ENCODE measurements around the gene RNF187. TPM values are rescaled to one million over a fixed set of nuclear protein-coding genes. Genes with fewer than 3 reads are reported as not detected.

Gene RNF187
- total and polyA plus RNA-seq, 10 of the 15 experiments (the other 5 are each of a cell fraction or from before 2014, with no cell fraction given), result 2.6 to 116 (median 29.5) TPM

DNA sequence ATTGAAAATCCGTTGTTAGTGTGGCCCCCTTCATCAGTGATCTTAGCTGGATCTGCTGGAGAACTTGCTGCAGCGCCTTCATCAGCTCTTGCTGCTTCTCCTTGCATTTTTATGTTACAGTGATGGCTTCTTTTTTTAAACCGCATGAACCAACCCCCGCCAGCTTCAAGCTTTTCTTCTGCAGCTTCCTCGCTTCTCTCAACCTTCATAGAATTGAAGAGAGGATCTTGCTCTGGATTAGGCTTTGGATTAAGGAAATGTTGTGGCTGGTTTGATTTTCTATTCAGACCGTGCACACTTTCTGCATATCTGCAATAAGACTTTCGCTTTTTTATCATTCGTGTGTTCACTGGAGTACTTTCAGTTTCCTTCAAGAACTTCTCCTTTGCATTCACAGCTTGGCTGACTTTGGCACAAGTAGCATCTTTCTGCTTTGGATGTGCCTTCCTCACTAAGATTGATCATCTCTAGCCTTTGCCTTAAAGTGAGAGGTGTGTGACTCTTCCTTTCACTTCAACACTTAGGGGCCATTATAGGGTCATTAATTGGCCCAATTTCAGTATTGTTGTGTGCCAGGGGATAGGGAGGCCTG, 13.1 kb downstream of the RNF187 start:
- Histone ChIP-seq H4K20me1 (ENCODE audit: control insufficient read depth, insufficient read depth) (no peaks in the 10 kb centered on the region), H3K36me3 (ENCODE audit: control insufficient read depth in 2 of 2, insufficient read depth in 2 of 2, low read length in 1 of 2) (no peaks in the 10 kb centered on the region; a peak in 1 of 4 replicates), H3K4me2 (ENCODE audit: control insufficient read depth, insufficient read depth) (peak overlapping the region; percentile 82), H3K27me3 (replicated peaks in 1 of 2; ENCODE audit: control insufficient read depth in 2 of 2, insufficient read depth in 2 of 2, low read length in 1 of 2) (no peaks in the 10 kb centered on the region), H3K79me2 (ENCODE audit: control insufficient read depth, insufficient read depth, low read length) (no peaks in the 10 kb centered on the region), H3K4me3 (0 out of 2 replicates have a peak overlapping the region, but pooled peaks have one; percentile 7), H3K27ac (ENCODE audit: control insufficient read depth, insufficient read depth) (no peak overlapping the region), H3K9me3 (replicated peaks; ENCODE audit: control insufficient read depth, insufficient read depth, low read length) (no peaks in the 10 kb centered on the region), H3K9ac (ENCODE audit: control insufficient read depth, insufficient read depth, low read length) (0 out of 2 replicates have a peak overlapping the region, but pooled peaks have one; percentile 5), H2AFZ (ENCODE audit: control insufficient read depth, low read depth, low read length) (no peak overlapping the region; the same call in none of the 2 replicates), H3K4me1 (ENCODE audit: control insufficient read depth, insufficient read depth, low read length) (peaks cover 19% of the 10 kb centered on the region)
- no TSS peak for BruUV-seq (replicated peaks)
- RAD21 ChIA-PET (ENCODE audit: unreplicated experiment), result interaction anchor here (1.0 to 1.3 kb wide), 2 partner anchors 14 to 271 kb away, joined by 3 to 4 read pairs; no protein-coding TSS in a partner anchor
- peak; percentile 48 for ATAC-seq
- CTCF ChIA-PET, result interaction anchor here (0.5 to 3.3 kb wide), 18 partner anchors 11 to 982 kb away, joined by 3 to 24 read pairs (median 4); partner anchors contain the start of gene RNF187
- POLR2A ChIA-PET, result interaction anchor here (0.8 to 1.6 kb wide), 2 partner anchors 10 to 14 kb away, joined by 3 to 4 read pairs; no protein-coding TSS in a partner anchor
- no peak for FAIRE-seq
- SMC1A ChIA-PET (ENCODE audit: uncharacterized antibody, unreplicated experiment), result interaction anchor here (0.8 to 2.3 kb wide), 10 partner anchors 9 to 755 kb away, joined by 3 to 10 read pairs (median 4); no protein-coding TSS in a partner anchor
- 13% methylated on average over 8 of the region's 8 CpGs for WGBS (ENCODE audit: insufficient coverage, insufficient replicate concordance, low lambda C conversion rate, missing lambda C conversion rate)
- intact Hi-C loops (cut with micrococcal nuclease; ENCODE audit: unreplicated experiment) (loop anchor here (5.0 kb wide), 1 partner anchor 368 kb away; no protein-coding TSS in a partner anchor), in situ Hi-C loops (cut with MboI) (loop anchor here (10.0 kb wide), 1 partner anchor 735 kb away; no protein-coding TSS in a partner anchor)
- TF ChIP-seq BHLHE40 (IDR thresholded peaks at IDR 0.05; ENCODE audit: borderline replicate concordance in 1 of 2, low read depth in 2 of 2, low read length in 1 of 2) (0 out of 4 replicates have a peak, but pooled peaks of 1 of the 2 experiments have one; percentile 25), NR2C2 (IDR thresholded peaks at IDR 0.05; ENCODE audit: borderline replicate concordance, control insufficient read depth, insufficient read length, low read depth) (no peak), POLR2A (IDR thresholded peaks at IDR 0.05; ENCODE audit: low read depth, low read length) (no peak)
- TF ChIP-seq, protein P1, sequence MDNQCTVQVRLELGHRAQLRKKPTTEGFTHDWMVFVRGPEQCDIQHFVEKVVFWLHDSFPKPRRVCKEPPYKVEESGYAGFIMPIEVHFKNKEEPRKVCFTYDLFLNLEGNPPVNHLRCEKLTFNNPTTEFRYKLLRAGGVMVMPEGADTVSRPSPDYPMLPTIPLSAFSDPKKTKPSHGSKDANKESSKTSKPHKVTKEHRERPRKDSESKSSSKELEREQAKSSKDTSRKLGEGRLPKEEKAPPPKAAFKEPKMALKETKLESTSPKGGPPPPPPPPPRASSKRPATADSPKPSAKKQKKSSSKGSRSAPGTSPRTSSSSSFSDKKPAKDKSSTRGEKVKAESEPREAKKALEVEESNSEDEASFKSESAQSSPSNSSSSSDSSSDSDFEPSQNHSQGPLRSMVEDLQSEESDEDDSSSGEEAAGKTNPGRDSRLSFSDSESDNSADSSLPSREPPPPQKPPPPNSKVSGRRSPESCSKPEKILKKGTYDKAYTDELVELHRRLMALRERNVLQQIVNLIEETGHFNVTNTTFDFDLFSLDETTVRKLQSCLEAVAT (IDR thresholded peaks at IDR 0.05), result 0 out of 2 replicates have a peak, but pooled peaks have one; percentile 17
- DNase-seq (ENCODE audit: low read depth, low spot score), result no peak
